Endothelial cell of umbilical vein (primary cell): ENCODE results near the gene GLP2R. TPM values are rescaled to one million over a fixed set of nuclear protein-coding genes. Genes with fewer than 3 reads are reported as not detected.

Experiments
- BruUV-seq: library from RNA; stranded (reverse); fragments of 400-500 nt; replicated peaks from 2 replicates; lab custom pipeline; 2021; lab: Mats Ljungman, UMichigan
- CTCF ChIA-PET: fragments of 300-600, 350-600 bp; sonication (Branson Sonifier 250); formaldehyde crosslinking; loops from one replicate; lab custom pipeline; 2021; ENCODE audit warnings: antibody characterized with exemption, inconsistent platforms; lab: Charles Lee
- POLR2A ChIA-PET: fragments of 300-600, 350-600 bp; sonication (Branson Sonifier 250); formaldehyde crosslinking; loops from one replicate; lab custom pipeline; 2021; ENCODE audit warnings: antibody characterized with exemption, inconsistent platforms; lab: Charles Lee
- DNase-seq: peaks from one replicate; pipeline ENCODE4 v3.0.0-alpha.2; 2011; ENCODE audit warnings: low read depth, low spot score
- FAIRE-seq: peaks from 2 replicates; lab custom pipeline; 2011; peaks lifted over from hg19 to GRCh38; lab: Jason Lieb, UNC
- H2AFZ ChIP-seq: 2 replicates; pipeline ENCODE4 v1.6.0; 2012; ENCODE audit warnings: low read depth, low read length, control low read depth, inconsistent platforms
- H3K27ac ChIP-seq: 2 replicates; pipeline ENCODE4 v1.5.1; 2011; ENCODE audit warnings: low read depth, mild to moderate bottlenecking, control low read depth, low read length, moderate library complexity; ENCODE audit not compliant: insufficient read depth
- H3K27me3 ChIP-seq, 2 experiments: 2 replicates each; pipeline versions ENCODE4 v1.6.0 to v1.6.1; 2011; ENCODE audit warnings: low read length in 2 of 2, mixed read lengths in 1 of 2; ENCODE audit not compliant: control insufficient read depth in 2 of 2, insufficient read depth in 2 of 2
- H3K36me3 ChIP-seq, 2 experiments: 2 replicates in 1 of 2; 3 replicates in 1 of 2; pipeline ENCODE4 v1.5.1; 2011; ENCODE audit warnings: low read length in 2 of 2, mild to moderate bottlenecking in 1 of 2, moderate library complexity in 1 of 2; ENCODE audit not compliant: control insufficient read depth in 2 of 2, insufficient read depth in 2 of 2; ENCODE audit errors: extremely low read depth in 1 of 2
- H3K4me1 ChIP-seq: 3 replicates; pipeline ENCODE4 v1.5.1; 2011; ENCODE audit warnings: mild to moderate bottlenecking, low read length; ENCODE audit not compliant: control insufficient read depth, insufficient read depth; ENCODE audit errors: extremely low read depth
- H3K4me2 ChIP-seq: 2 replicates; pipeline ENCODE4 v1.6.1; 2011; ENCODE audit warnings: low read length, control low read depth, mixed read lengths; ENCODE audit not compliant: insufficient read depth
- H3K4me3 ChIP-seq, 3 experiments: fragments of 200-600 bp in 1 of 3; sonication (generic), shearing (Covaris generic) in 1 of 3; replicated peaks in 1 of 3; 2 replicates each; pipeline ENCODE4 v1.5.1; 2011 to 2016; ENCODE audit warnings: control low read depth in 3 of 3, low read length in 3 of 3, mild to moderate bottlenecking in 2 of 3, inconsistent platforms in 1 of 3, low read depth in 1 of 3, moderate library complexity in 1 of 3; ENCODE audit not compliant: insufficient read depth in 1 of 3
- H3K79me2 ChIP-seq: 2 replicates; pipeline ENCODE4 v1.6.0; 2012; ENCODE audit warnings: low read length, inconsistent platforms; ENCODE audit not compliant: control insufficient read depth, insufficient read depth
- H3K9ac ChIP-seq: replicated peaks from 2 replicates; pipeline ENCODE3; 2011; ENCODE audit warnings: low read length, control low read depth; ENCODE audit not compliant: insufficient read depth; ENCODE audit errors: extremely low read depth
- H3K9me1 ChIP-seq: replicated peaks from 3 replicates; pipeline ENCODE4 v1.6.0; 2011; ENCODE audit warnings: mild to moderate bottlenecking, low read length; ENCODE audit not compliant: control insufficient read depth, insufficient read depth; ENCODE audit errors: extremely low read depth
- H3K9me3 ChIP-seq: replicated peaks from 2 replicates; pipeline ENCODE4 v1.5.1; 2012; ENCODE audit warnings: low read length, inconsistent platforms; ENCODE audit not compliant: control insufficient read depth, insufficient read depth
- H4K20me1 ChIP-seq: replicated peaks from 2 replicates; pipeline ENCODE3; 2011; ENCODE audit warnings: mild to moderate bottlenecking, low read length; ENCODE audit not compliant: control insufficient read depth, insufficient read depth; ENCODE audit errors: extremely low read depth
- CTCF ChIP-seq, 2 donors: IDR thresholded peaks; 1 replicate in 1 of 2; 2 replicates in 1 of 2; pipeline ENCODE4 v1.5.1; 2011; ENCODE audit warnings: low read length in 2 of 2, mild to moderate bottlenecking in 2 of 2, moderate library complexity in 2 of 2, control low read depth in 1 of 2, inconsistent platforms in 1 of 2, low read depth in 1 of 2; ENCODE audit not compliant: insufficient read depth in 1 of 2; ENCODE audit errors: extremely low read depth in 1 of 2
- EZH2 ChIP-seq: IDR thresholded peaks from 2 replicates; pipeline ENCODE4 v1.6.1; 2012; ENCODE audit warnings: borderline replicate concordance, low read depth, mild to moderate bottlenecking, moderate library complexity, low read length, inconsistent platforms; ENCODE audit not compliant: severe bottlenecking
- FOS ChIP-seq: IDR thresholded peaks from 2 replicates; pipeline ENCODE4 v1.6.1; 2011; ENCODE audit warnings: mild to moderate bottlenecking, low read length, moderate library complexity, borderline replicate concordance; ENCODE audit not compliant: insufficient read depth
- GATA2 ChIP-seq: IDR thresholded peaks from 2 replicates; pipeline ENCODE4 v1.7.0; 2011; ENCODE audit warnings: low read depth, mild to moderate bottlenecking, moderate library complexity, mixed read lengths, low read length; ENCODE audit not compliant: insufficient read length, insufficient read depth
- JUN ChIP-seq: IDR thresholded peaks from 2 replicates; pipeline ENCODE4 v1.6.1; 2011; ENCODE audit warnings: borderline replicate concordance, low read depth; ENCODE audit not compliant: insufficient read length, insufficient read depth
- MYC ChIP-seq: IDR thresholded peaks from one replicate; pipeline ENCODE4 v1.6.1; 2011; ENCODE audit warnings: mild to moderate bottlenecking, low read depth, low read length
- POLR2A ChIP-seq: IDR thresholded peaks from 2 replicates; pipeline ENCODE4 v1.6.1; 2012; ENCODE audit warnings: low read depth, mild to moderate bottlenecking, control low read depth, low read length
- POLR2AphosphoS5 ChIP-seq: IDR thresholded peaks from 2 replicates; pipeline ENCODE4 v1.6.1; 2012; ENCODE audit warnings: low read depth, mild to moderate bottlenecking, control low read depth, low read length, moderate library complexity; ENCODE audit not compliant: insufficient read depth
- dilution Hi-C: fragments of 300-500 bp; cut with MboI; formaldehyde crosslinking; loops from one replicate; pipeline ENCODE4 v1.15.0; 2019; ENCODE audit warnings: low sequenced_read_pairs; ENCODE audit not compliant: extremely low pct_ligation_motif_present
- intact Hi-C: fragments of 100-400 bp; cut with micrococcal nuclease; formaldehyde crosslinking; loops from one replicate; pipeline ENCODE4 v1.10.0; 2022
- polyA plus RNA-seq, 4 experiments: library from polyadenylated mRNA; depleted of rRNA in 3 of 4; stranded (reverse) in 3 of 4; unstranded in 1 of 4; fragments of >200 nt; gene quantifications; 2 replicates each; pipeline versions ENCODE4 v1.2.1 to v1.2.3, GENCODE V29; 2011 to 2012; ENCODE audit warnings: missing spikeins in 1 of 4
- total RNA-seq: library from RNA; stranded (reverse); gene quantifications from 2 replicates; pipeline ENCODE4 v1.2.3, GENCODE V29; 2021
- TF ChIP-seq, protein P1 (sequence below): IDR thresholded peaks from 2 replicates; pipeline ENCODE4 v1.6.1; 2011; ENCODE audit not compliant: insufficient read depth, insufficient read length

GLP2R gene
- total and polyA plus RNA-seq, 2 donors (not counting 3 experiments of a cell fraction or from before 2014, with no cell fraction given) = not detected

- Histone ChIP-seq H3K27ac (no peak overlapping the region), H4K20me1 (no peaks in the 10 kb centered on the region), H3K4me1 (no peaks in the 10 kb centered on the region), H3K79me2 (no peaks in the 10 kb centered on the region), H3K36me3 (no peaks in the 10 kb centered on the region), H3K9me1 (no peaks in the 10 kb centered on the region), H2AFZ (no peak overlapping the region), H3K27me3 (no peaks in the 10 kb centered on the region), H3K9ac (no peak overlapping the region), H3K9me3 (peaks cover 5% of the 10 kb centered on the region), H3K4me3 (no peak overlapping the region), H3K4me2 (no peak overlapping the region)
- TF ChIP-seq MYC (no peak), EZH2 (no peak), FOS (no peak), JUN (no peak), CTCF (IDR thresholded peaks at IDR 0.05; ENCODE audit: extremely low read depth in 1 of 2, insufficient read depth in 1 of 2, low read depth in 1 of 2, low read length in 2 of 2) (no peak), POLR2A (no peak), POLR2AphosphoS5 (no peak), GATA2 (no peak)
- TF ChIP-seq, protein P1, sequence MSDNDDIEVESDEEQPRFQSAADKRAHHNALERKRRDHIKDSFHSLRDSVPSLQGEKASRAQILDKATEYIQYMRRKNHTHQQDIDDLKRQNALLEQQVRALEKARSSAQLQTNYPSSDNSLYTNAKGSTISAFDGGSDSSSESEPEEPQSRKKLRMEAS = no peak
- CTCF ChIA-PET = no interaction called here
- dilution Hi-C loops (no loop called here), intact Hi-C loops (no loop called here)
- FAIRE-seq = no peak
- POLR2A ChIA-PET = no interaction called here
- BruUV-seq = no TSS peak
- no peak for DNase-seq
These were observed 80.9 kb downstream of the GLP2R start for GRCh38 chr17:9906616-9907015.
